Right lobe of liver (tissue), 4 donors: ENCODE results near the gene C16orf86.

ENCODE experiments used
- CTCF ChIP-seq, 4 donors: fragments of 200-600 bp in 3 of 4; fragments of 450-650 bp in 1 of 4; IDR thresholded peaks; one replicate each; pipeline versions ENCODE4 v1.5.1 to v1.8.0; 2016 to 2022; ENCODE audit warnings: antibody characterized with exemption in 4 of 4, mild to moderate bottlenecking in 2 of 4
- POLR2A ChIP-seq: fragments of 450-650 bp; IDR thresholded peaks from one replicate; pipeline ENCODE4 v1.6.1; 2017; ENCODE audit warnings: antibody characterized with exemption, mild to moderate bottlenecking
- donor health status: DM: no; HTN: no; CAD: no.
- donor health status: DM: no; HTN: no; CAD: no.
- donor health status: DM: no; HTN: yes; CAD: no.

- TF ChIP-seq POLR2A (no peak), CTCF (IDR thresholded peaks at IDR 0.05) (no peak)
Observed at GRCh38 chr16:67648088-67648763, 18.4 kb upstream of the C16orf86 start.
